Activated CD8-positive, alpha-beta T cell treated with anti-CD3 and anti-CD28 coated beads for 36 hours (primary cell): Measurements from ENCODE around the gene ECE1. TPM values are rescaled to one million over a fixed set of nuclear protein-coding genes. Genes with fewer than 3 reads are reported as not detected.
"Not testable (repeated sequence)": the region's sequence is repeated elsewhere in the genome, so short reads cannot be mapped to it uniquely, and the experiment has no call there.

Source experiments
- ATAC-seq: fragments of 200-7000 bp; cut with Tn5 transposase; one replicate; pipeline ENCODE4 v1.10.0; 2021; ENCODE audit warnings: mild to moderate bottlenecking, moderate library complexity
- CTCF ChIA-PET: fragments of 350-600 bp; sonication (Branson Sonifier 250); formaldehyde crosslinking; loops from one replicate; lab custom pipeline; 2021; ENCODE audit warnings: antibody characterized with exemption; lab: Charles Lee
- POLR2A ChIA-PET: fragments of 350-600 bp; sonication (Branson Sonifier 250); formaldehyde crosslinking; loops from one replicate; lab custom pipeline; 2021; ENCODE audit warnings: antibody characterized with exemption; lab: Charles Lee
- DNase-seq: peaks from one replicate; pipeline ENCODE4 v3.0.0-alpha.2; 2020
- H3K27ac Mint-ChIP-seq: one replicate; pipeline ENCODE4 v1.8.0; 2021; ENCODE audit warnings: mild to moderate bottlenecking, mixed read lengths
- H3K27me3 Mint-ChIP-seq: one replicate; pipeline ENCODE4 v1.8.0; 2021; ENCODE audit warnings: mixed read lengths
- H3K36me3 Mint-ChIP-seq: one replicate; pipeline ENCODE4 v1.8.0; 2021; ENCODE audit warnings: low read depth, mixed read lengths
- H3K4me1 Mint-ChIP-seq: one replicate; pipeline ENCODE4 v1.8.0; 2021; ENCODE audit warnings: low read depth, mixed read lengths
- H3K4me3 Mint-ChIP-seq: one replicate; pipeline ENCODE4 v1.8.0; 2021; ENCODE audit warnings: mild to moderate bottlenecking, moderate library complexity, mixed read lengths
- H3K9me3 Mint-ChIP-seq: one replicate; pipeline ENCODE4 v1.8.0; 2021; ENCODE audit warnings: mixed read lengths
- intact Hi-C: fragments of 100-400 bp; cut with micrococcal nuclease; formaldehyde crosslinking; loops from one replicate; pipeline ENCODE4 v1.10.0; 2022
- total RNA-seq, 2 experiments: library from RNA; stranded (reverse); gene quantifications; one replicate each; pipeline ENCODE4 v1.2.3, GENCODE V29; 2021
- TF ChIP-seq, protein P1 (sequence below): fragments of 200-600 bp; IDR thresholded peaks from one replicate; pipeline ENCODE4 v1.8.0; 2022; ENCODE audit warnings: antibody characterized with exemption, mild to moderate bottlenecking

ECE1 gene
- total RNA-seq, 2 experiments from 2014 or later = 118 to 127 TPM

- DNase-seq (peak; percentile 32), ATAC-seq (no peak)
- Mint-ChIP-seq H3K27ac (peak overlapping the region; percentile 93), H3K27me3 (no peaks in the 10 kb centered on the region), H3K36me3 (peaks cover 36% of the 10 kb centered on the region), H3K9me3 (no peaks in the 10 kb centered on the region), H3K4me3 (peak overlapping the region; percentile 88), H3K4me1 (peaks cover 63% of the 10 kb centered on the region)
- POLR2A ChIA-PET = interaction anchor here (2.0 to 7.2 kb wide), 3 partner anchors 35 to 54 kb away, joined by 7 to 90 read pairs (median 62); no protein-coding TSS in a partner anchor
- TF ChIP-seq, protein P1, sequence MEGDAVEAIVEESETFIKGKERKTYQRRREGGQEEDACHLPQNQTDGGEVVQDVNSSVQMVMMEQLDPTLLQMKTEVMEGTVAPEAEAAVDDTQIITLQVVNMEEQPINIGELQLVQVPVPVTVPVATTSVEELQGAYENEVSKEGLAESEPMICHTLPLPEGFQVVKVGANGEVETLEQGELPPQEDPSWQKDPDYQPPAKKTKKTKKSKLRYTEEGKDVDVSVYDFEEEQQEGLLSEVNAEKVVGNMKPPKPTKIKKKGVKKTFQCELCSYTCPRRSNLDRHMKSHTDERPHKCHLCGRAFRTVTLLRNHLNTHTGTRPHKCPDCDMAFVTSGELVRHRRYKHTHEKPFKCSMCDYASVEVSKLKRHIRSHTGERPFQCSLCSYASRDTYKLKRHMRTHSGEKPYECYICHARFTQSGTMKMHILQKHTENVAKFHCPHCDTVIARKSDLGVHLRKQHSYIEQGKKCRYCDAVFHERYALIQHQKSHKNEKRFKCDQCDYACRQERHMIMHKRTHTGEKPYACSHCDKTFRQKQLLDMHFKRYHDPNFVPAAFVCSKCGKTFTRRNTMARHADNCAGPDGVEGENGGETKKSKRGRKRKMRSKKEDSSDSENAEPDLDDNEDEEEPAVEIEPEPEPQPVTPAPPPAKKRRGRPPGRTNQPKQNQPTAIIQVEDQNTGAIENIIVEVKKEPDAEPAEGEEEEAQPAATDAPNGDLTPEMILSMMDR = no peak
- intact Hi-C loops = loop anchor here (5.0 kb wide), 1 partner anchor 33 kb away; no protein-coding TSS in a partner anchor
- CTCF ChIA-PET = interaction anchor here (0.6 to 5.6 kb wide), 6 partner anchors 9 to 78 kb away, joined by 3 to 62 read pairs (median 4); no protein-coding TSS in a partner anchor
These were observed 282 bp upstream of the ECE1 start for GRCh38 chr1:21290546-21290944.

DNA sequence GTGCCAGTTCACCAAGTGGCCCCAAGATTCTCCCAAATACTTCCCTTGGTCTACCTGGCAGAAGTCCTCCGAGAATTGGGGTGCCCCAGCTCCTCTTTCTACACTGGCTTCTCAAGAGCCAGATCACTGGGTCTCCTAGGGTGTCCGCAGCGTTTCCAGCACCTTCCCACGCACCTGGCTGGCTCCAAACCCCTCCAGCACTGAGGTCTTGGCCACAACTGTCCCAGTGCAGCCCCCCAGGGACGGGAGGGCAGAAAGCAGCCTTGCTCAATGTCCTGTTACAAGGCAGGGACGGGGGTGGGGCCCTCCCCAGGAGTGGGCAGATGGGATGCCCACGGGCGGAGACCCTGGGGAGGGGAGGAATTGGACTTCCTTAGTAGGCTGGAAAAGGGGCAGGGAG is 1.1 kb downstream of the ECE1 start:
- Mint-ChIP-seq H3K27me3 (no peaks in the 10 kb centered on the region), H3K4me1 (peaks cover 54% of the 10 kb centered on the region), H3K4me3 (peak overlapping the region; percentile 83), H3K9me3 (no peaks in the 10 kb centered on the region), H3K27ac (peak overlapping the region; percentile 87), H3K36me3 (peaks cover 40% of the 10 kb centered on the region)
- ChIA-PET POLR2A (interaction anchor here (2.0 kb wide), 1 partner anchor 19 kb away, joined by 6 read pairs; no protein-coding TSS in a partner anchor), CTCF (interaction anchor here (0.9 kb wide), 1 partner anchor 19 kb away, joined by 7 read pairs; no protein-coding TSS in a partner anchor)
- TF ChIP-seq, protein P1 = no peak
- no peak for DNase-seq
- no peak for ATAC-seq
- intact Hi-C loops = no loop called here

DNA sequence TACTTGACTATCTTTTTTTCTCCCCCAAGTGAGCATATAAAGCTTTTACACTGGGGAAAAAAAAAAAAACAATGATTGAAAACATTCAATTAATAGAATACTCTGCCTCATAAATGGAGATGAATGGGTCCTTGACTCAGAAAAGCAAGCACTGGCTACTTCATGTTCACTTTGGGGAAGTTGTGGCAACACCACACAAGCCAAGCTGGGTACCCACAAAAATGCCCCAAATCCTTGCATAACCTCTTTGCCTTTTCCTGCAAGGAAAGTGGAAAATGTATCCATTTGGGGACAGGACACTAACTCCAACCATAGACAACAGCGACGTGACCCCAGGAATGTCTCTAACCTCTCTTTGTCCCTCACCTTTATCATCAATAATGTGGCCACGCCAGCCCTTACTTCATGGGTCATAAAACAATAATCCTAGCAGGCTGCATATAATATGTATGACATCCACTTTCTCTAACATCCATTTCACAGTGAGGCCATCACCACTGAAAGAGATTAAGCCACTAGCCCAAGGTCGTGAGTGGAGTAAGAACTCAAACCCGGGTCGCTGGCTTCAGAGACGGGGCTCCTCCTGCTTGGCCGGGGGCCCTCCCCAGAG is 2.3 kb downstream of the ECE1 start:
- TF ChIP-seq, protein P1 = no peak
- DNase-seq (no peak), ATAC-seq (no peak)
- Mint-ChIP-seq H3K9me3 (no peaks in the 10 kb centered on the region), H3K27me3 (no peaks in the 10 kb centered on the region), H3K4me3 (peak overlapping the region; percentile 13), H3K4me1 (peaks cover 48% of the 10 kb centered on the region), H3K36me3 (peaks cover 49% of the 10 kb centered on the region), H3K27ac (peak overlapping the region; percentile 34)
- CTCF ChIA-PET = interaction anchor here (1.0 to 10.4 kb wide), 3 partner anchors 9 to 80 kb away, joined by 3 to 107 read pairs (median 4); no protein-coding TSS in a partner anchor
- POLR2A ChIA-PET = interaction anchor here (1.1 to 2.0 kb wide), 2 partner anchors 17 to 27 kb away, joined by 3 to 6 read pairs; no protein-coding TSS in a partner anchor
- intact Hi-C loops = no loop called here

DNA sequence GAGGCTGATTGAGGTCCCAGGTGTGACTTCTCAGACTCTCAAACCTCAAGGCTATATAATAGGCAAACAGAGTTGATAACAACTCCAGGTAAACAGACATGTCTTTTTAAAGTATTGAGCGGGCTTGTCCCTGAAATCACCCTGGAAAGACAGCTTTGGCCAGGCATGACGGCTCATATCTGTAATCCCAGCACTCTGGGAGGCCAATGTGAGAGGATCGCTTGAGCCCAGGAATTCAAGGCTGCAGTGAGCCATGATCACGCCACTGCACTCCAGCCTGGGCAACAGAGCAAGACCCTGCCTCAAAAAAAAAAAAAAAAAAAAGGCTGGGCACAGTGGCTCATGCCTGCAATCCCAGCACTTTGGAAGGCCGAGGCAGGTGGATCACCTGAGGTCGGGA is 4.9 kb downstream of the ECE1 start:
- H3K9me3 Mint-ChIP-seq, ATAC-seq, DNase-seq, H3K4me3 Mint-ChIP-seq, intact Hi-C loops, H3K27me3 Mint-ChIP-seq, H3K27ac Mint-ChIP-seq: not testable (repeated sequence)
- Mint-ChIP-seq H3K36me3 (peaks cover 50% of the 10 kb centered on the region), H3K4me1 (peaks cover 43% of the 10 kb centered on the region)
- ChIA-PET CTCF (interaction anchor here (2.0 to 10.4 kb wide), 2 partner anchors 15 to 31 kb away, joined by 9 to 107 read pairs; no protein-coding TSS in a partner anchor), POLR2A (interaction anchor here (1.3 kb wide), 1 partner anchor 13 kb away, joined by 4 read pairs; no protein-coding TSS in a partner anchor)

GRCh38 chr1:21285055-21285372 is 5.2 kb downstream of the ECE1 start:
- H3K27me3 Mint-ChIP-seq = no peaks in the 10 kb centered on the region
- H3K4me3 Mint-ChIP-seq = no peak overlapping the region
- intact Hi-C loops = no loop called here
- DNase-seq = no peak
- H3K27ac Mint-ChIP-seq = no peak overlapping the region
- no peaks in the 10 kb centered on the region for H3K9me3 Mint-ChIP-seq
- TF ChIP-seq, protein P1 = no peak
- H3K36me3 Mint-ChIP-seq = peaks cover 53% of the 10 kb centered on the region
- ATAC-seq = no peak
- ChIA-PET CTCF (interaction anchor here (10.4 kb wide), 1 partner anchor 15 kb away, joined by 107 read pairs; no protein-coding TSS in a partner anchor), POLR2A (interaction anchor here (0.7 kb wide), 1 partner anchor 26 kb away, joined by 3 read pairs; no protein-coding TSS in a partner anchor)
- H3K4me1 Mint-ChIP-seq = peaks cover 46% of the 10 kb centered on the region
